ENCODE results near the gene AGMO.

AGMO gene

GRCh38 chr7:15441915-15442314 lies 119.9 kb downstream of the AGMO start:
- no peak for DNase-seq (ENCODE audit: low read depth, low spot score)
- in situ Hi-C loops (cut with HindIII; ENCODE audit: low sequenced_read_pairs), result no loop called here
- H3K4me3 ChIP-seq (ENCODE audit: low read depth, low read length), result no peak overlapping the region
- no peak for TF ChIP-seq CTCF (IDR thresholded peaks at IDR 0.05; ENCODE audit: low read depth, low read length)

GRCh38 chr7:15440482-15440881 lies 121.3 kb downstream of the AGMO start:
- no peak for DNase-seq (ENCODE audit: low read depth, low spot score)
- TF ChIP-seq CTCF (IDR thresholded peaks at IDR 0.05; ENCODE audit: low read depth, low read length), result no peak
- no peak overlapping the region for H3K4me3 ChIP-seq (ENCODE audit: low read depth, low read length)
- in situ Hi-C loops (cut with HindIII; ENCODE audit: low sequenced_read_pairs), result no loop called here

- no peak for DNase-seq (ENCODE audit: low read depth, low spot score)
- TF ChIP-seq CTCF (IDR thresholded peaks at IDR 0.05; ENCODE audit: low read depth, low read length), result no peak
- H3K4me3 ChIP-seq (ENCODE audit: low read depth, low read length), result no peak overlapping the region
- in situ Hi-C loops (cut with HindIII; ENCODE audit: low sequenced_read_pairs), result no loop called here
Measured at GRCh38 chr7:15439853-15440252, 122.0 kb downstream of the AGMO start.

- H3K4me3 ChIP-seq (ENCODE audit: low read depth, low read length), result no peak overlapping the region
- in situ Hi-C loops (cut with HindIII; ENCODE audit: low sequenced_read_pairs), result no loop called here
- TF ChIP-seq CTCF (IDR thresholded peaks at IDR 0.05; ENCODE audit: low read depth, low read length), result no peak
- no peak for DNase-seq (ENCODE audit: low read depth, low spot score)
Measured at GRCh38 chr7:15433151-15433550, 128.7 kb downstream of the AGMO start.

GRCh38 chr7:15430911-15431310 lies 130.9 kb downstream of the AGMO start:
- no peak for TF ChIP-seq CTCF (IDR thresholded peaks at IDR 0.05; ENCODE audit: low read depth, low read length)
- in situ Hi-C loops (cut with HindIII; ENCODE audit: low sequenced_read_pairs), result no loop called here
- H3K4me3 ChIP-seq (ENCODE audit: low read depth, low read length), result no peak overlapping the region
- no peak for DNase-seq (ENCODE audit: low read depth, low spot score)

GRCh38 chr7:15430191-15430590 lies 131.6 kb downstream of the AGMO start:
- no peak overlapping the region for H3K4me3 ChIP-seq (ENCODE audit: low read depth, low read length)
- no peak for DNase-seq (ENCODE audit: low read depth, low spot score)
- no peak for TF ChIP-seq CTCF (IDR thresholded peaks at IDR 0.05; ENCODE audit: low read depth, low read length)
- in situ Hi-C loops (cut with HindIII; ENCODE audit: low sequenced_read_pairs), result no loop called here

- H3K4me3 ChIP-seq (ENCODE audit: low read depth, low read length), result no peak overlapping the region
- DNase-seq (ENCODE audit: low read depth, low spot score), result peak; percentile 39
- TF ChIP-seq CTCF (IDR thresholded peaks at IDR 0.05; ENCODE audit: low read depth, low read length), result no peak
- in situ Hi-C loops (cut with HindIII; ENCODE audit: low sequenced_read_pairs), result no loop called here
Measured at GRCh38 chr7:15424468-15424867, 137.3 kb downstream of the AGMO start.
